ENCODE measurements around the gene AURKB.
"Not testable (repeated sequence)": the region's sequence is repeated elsewhere in the genome, so short reads cannot be mapped to it uniquely, and the experiment has no call there.

AURKB gene

GRCh38 chr17:8209907-8210760 lies at the start of gene AURKB:
Gene AURKB, minus strand, starts transcription at chr17:8210575. Its CDS starts 351 bp downstream, at chr17:8210224.
- DNase-seq (ENCODE audit: low read depth in 2 of 2): peak; percentile 92 to 94

- DNase-seq (ENCODE audit: low read depth in 2 of 2): no peak
These were observed 47.4 kb upstream of the AURKB start for GRCh38 chr17:8257801-8258200.

GRCh38 chr17:8256691-8257090 lies 46.3 kb upstream of the AURKB start:
- no peak for DNase-seq (ENCODE audit: low read depth in 2 of 2)

- no peak for DNase-seq (ENCODE audit: low read depth in 2 of 2)
These were observed 45.9 kb upstream of the AURKB start for GRCh38 chr17:8256291-8256690.

GRCh38 chr17:8255499-8255898 lies 45.1 kb upstream of the AURKB start:
- no peak for DNase-seq (ENCODE audit: low read depth in 2 of 2)

- no peak for DNase-seq (ENCODE audit: low read depth in 2 of 2)
These were observed 44.5 kb upstream of the AURKB start for GRCh38 chr17:8254881-8255280.

- DNase-seq (ENCODE audit: low read depth in 2 of 2): no peak
These were observed 43.4 kb upstream of the AURKB start for GRCh38 chr17:8253801-8254200.

- DNase-seq (ENCODE audit: low read depth in 2 of 2): not testable (repeated sequence)
These were observed 41.0 kb upstream of the AURKB start for GRCh38 chr17:8251411-8251810.

- DNase-seq (ENCODE audit: low read depth in 2 of 2): no peak
These were observed 39.5 kb upstream of the AURKB start for GRCh38 chr17:8249621-8250500.

- peak; percentile 72 to 75 for DNase-seq (ENCODE audit: low read depth in 2 of 2)
These were observed 38.6 kb upstream of the AURKB start, which contains the start of gene PFAS for GRCh38 chr17:8248751-8249607. Gene PFAS, plus strand, starts transcription at chr17:8249289. Its CDS starts 4,649 bp downstream, at chr17:8253938.

- no peak for DNase-seq (ENCODE audit: low read depth in 2 of 2)
These were observed 34.4 kb upstream of the AURKB start for GRCh38 chr17:8244768-8245167.

- no peak for DNase-seq (ENCODE audit: low read depth in 2 of 2)
These were observed 33.5 kb upstream of the AURKB start for GRCh38 chr17:8243827-8244226.

GRCh38 chr17:8237886-8238285 lies 27.5 kb upstream of the AURKB start:
- no peak for DNase-seq (ENCODE audit: low read depth in 2 of 2)

GRCh38 chr17:8237175-8237574 lies 26.8 kb upstream of the AURKB start:
- DNase-seq (ENCODE audit: low read depth in 2 of 2): no peak

GRCh38 chr17:8235676-8236075 lies 25.3 kb upstream of the AURKB start:
- no peak for DNase-seq (ENCODE audit: low read depth in 2 of 2)

GRCh38 chr17:8234361-8235270 lies 24.2 kb upstream of the AURKB start:
- no peak for DNase-seq (ENCODE audit: low read depth in 2 of 2)

- DNase-seq (ENCODE audit: low read depth in 2 of 2): no peak
These were observed 21.3 kb upstream of the AURKB start for GRCh38 chr17:8231701-8232100.

- no peak for DNase-seq (ENCODE audit: low read depth in 2 of 2)
These were observed 16.8 kb upstream of the AURKB start for GRCh38 chr17:8227238-8227581.

- peak; percentile 83 for DNase-seq (ENCODE audit: low read depth in 2 of 2)
These were observed 16.3 kb upstream of the AURKB start for GRCh38 chr17:8226536-8227237.
